Sigmoid colon (tissue), 7 donors: Measurements from ENCODE around the gene GPR22. TPM values are rescaled to one million over a fixed set of nuclear protein-coding genes. Genes with fewer than 3 reads are reported as not detected.

ENCODE experiments used
- DNase-seq: peaks from one replicate; pipeline ENCODE4 v3.0.0-alpha.2; 2019
- H3K27ac ChIP-seq, 4 donors: fragments of 200-600 bp; sonication (generic); one replicate each; pipeline ENCODE4 v1.5.1; 2016 to 2019; ENCODE audit warnings: mild to moderate bottlenecking in 1 of 4
- H3K27me3 ChIP-seq, 3 donors: fragments of 200-600 bp; sonication (generic); one replicate each; pipeline ENCODE4 v1.5.1; 2019; ENCODE audit warnings: mild to moderate bottlenecking in 1 of 3
- H3K36me3 ChIP-seq, 4 donors: fragments of 200-600 bp; sonication (generic); one replicate each; pipeline ENCODE4 v1.5.1; 2016 to 2019
- H3K4me1 ChIP-seq, 4 donors: fragments of 200-600 bp; sonication (generic); one replicate each; pipeline ENCODE4 v1.5.1; 2017 to 2019
- H3K4me3 ChIP-seq, 4 donors: fragments of 200-600 bp; sonication (generic); one replicate each; pipeline ENCODE4 v1.5.1; 2017 to 2019; ENCODE audit warnings: mild to moderate bottlenecking in 2 of 4, moderate library complexity in 1 of 4
- H3K9me3 ChIP-seq, 4 donors: fragments of 200-600 bp in 3 of 4; sonication (generic) in 3 of 4; one replicate each; pipeline versions ENCODE4 v1.5.1 to v1.6.1; 2013 to 2019
- CTCF ChIP-seq, 4 experiments: fragments of 450-650 bp in 3 of 4; fragments of 200-600 bp in 1 of 4; IDR thresholded peaks; one replicate each; pipeline ENCODE4 v1.5.1; 2016 to 2019; ENCODE audit warnings: antibody characterized with exemption in 4 of 4, mild to moderate bottlenecking in 3 of 4, moderate library complexity in 2 of 4
- EP300 ChIP-seq, 4 donors: sonication (generic); formaldehyde crosslinking; IDR thresholded peaks; one replicate each; pipeline ENCODE4 v1.6.1; 2017; ENCODE audit warnings: antibody characterized with exemption in 4 of 4
- POLR2A ChIP-seq, 2 donors: fragments of 450-650 bp; IDR thresholded peaks; one replicate each; pipeline ENCODE4 v1.6.1; 2016; ENCODE audit warnings: antibody characterized with exemption in 2 of 2, mild to moderate bottlenecking in 2 of 2, moderate library complexity in 2 of 2
- POLR2AphosphoS5 ChIP-seq, 4 donors: sonication (generic); formaldehyde crosslinking; IDR thresholded peaks; one replicate each; pipeline ENCODE4 v1.6.1; 2017; ENCODE audit warnings: antibody characterized with exemption in 4 of 4
- WGBS, 2 donors: extraction: QIAGEN DNeasy Blood & Tissue Kit; methylation state at CpG; one replicate each; pipeline ENCODE4 v1.1.7; 2013; 5-methylcytosine and 5-hydroxymethylcytosine counted together
- intact Hi-C: fragments of 100-400 bp; cut with DNase I; formaldehyde crosslinking; loops from one replicate; pipeline ENCODE4 v1.15.1; 2023
- polyA plus RNA-seq, 3 donors: library from polyadenylated mRNA; stranded (reverse); fragments of 200-250 nt; gene quantifications; one replicate each; pipeline ENCODE4 v1.2.3, GENCODE V29; 2013
- total RNA-seq, 4 donors: library from RNA; depleted of rRNA; stranded (reverse); fragments of >200 nt; gene quantifications; one replicate each; pipeline ENCODE4 v1.1.0, GENCODE V29; 2016
- donor health status: healthy with polysubstance abuse.
- donor health status: Bipolar disorder and iron deficiency.
- donor health status: healthy.

Gene GPR22
- total and polyA plus RNA-seq, 7 donors = 0.10 to 1.1 (median 0.55) TPM; not detected in 3

- WGBS, 2 donors = 44 to 74% methylated on average over 2 of the region's 2 CpGs
- Histone ChIP-seq H3K4me3 (no peak overlapping the region), H3K27me3 (no peaks in the 10 kb centered on the region), H3K27ac (no peak overlapping the region), H3K4me1 (no peaks in the 10 kb centered on the region), H3K9me3 (no peaks in the 10 kb centered on the region), H3K36me3 (no peaks in the 10 kb centered on the region)
- TF ChIP-seq CTCF (IDR thresholded peaks at IDR 0.05) = no peak
- TF ChIP-seq POLR2A (IDR thresholded peaks at IDR 0.05) = no peak
- no peak for TF ChIP-seq EP300 (IDR thresholded peaks at IDR 0.05)
- no peak for TF ChIP-seq POLR2AphosphoS5 (IDR thresholded peaks at IDR 0.05)
- no peak for DNase-seq
- intact Hi-C loops = no loop called here
These were observed 9.4 kb downstream of the GPR22 start for GRCh38 chr7:107479303-107479702.

- Histone ChIP-seq H3K27me3 (no peaks in the 10 kb centered on the region), H3K4me3 (no peak overlapping the region), H3K27ac (no peak overlapping the region), H3K4me1 (peaks cover 0 to 5% (median 0%) of the 10 kb centered on the region in 4 donors), H3K9me3 (no peaks in the 10 kb centered on the region), H3K36me3 (no peaks in the 10 kb centered on the region)
- TF ChIP-seq POLR2A (IDR thresholded peaks at IDR 0.05) (no peak), EP300 (IDR thresholded peaks at IDR 0.05) (no peak), POLR2AphosphoS5 (IDR thresholded peaks at IDR 0.05) (no peak), CTCF (IDR thresholded peaks at IDR 0.05) (no peak)
- no peak for DNase-seq
- WGBS, 2 donors = 95 to 96% methylated on average over 3 of the region's 3 CpGs
- intact Hi-C loops = no loop called here
These were observed 11.1 kb downstream of the GPR22 start for GRCh38 chr7:107480932-107481331.

GRCh38 chr7:107482571-107482970, 12.7 kb downstream of the GPR22 start:
- no peak overlapping the region for H3K4me3 ChIP-seq
- peaks cover 0 to 6% (median 0%) of the 10 kb centered on the region in 4 donors for H3K4me1 ChIP-seq
- H3K36me3 ChIP-seq = no peaks in the 10 kb centered on the region
- no peak overlapping the region for H3K27ac ChIP-seq
- H3K9me3 ChIP-seq = no peaks in the 10 kb centered on the region
- H3K27me3 ChIP-seq = no peaks in the 10 kb centered on the region
- whole genome bisulfite sequencing, 2 donors = 97 to 98% methylated on average over 1 of the region's 1 CpG
- intact Hi-C loops = no loop called here
- no peak for TF ChIP-seq POLR2AphosphoS5 (IDR thresholded peaks at IDR 0.05)
- TF ChIP-seq POLR2A (IDR thresholded peaks at IDR 0.05) = no peak
- TF ChIP-seq CTCF (IDR thresholded peaks at IDR 0.05) = no peak
- TF ChIP-seq EP300 (IDR thresholded peaks at IDR 0.05) = no peak
- DNase-seq = no peak

GRCh38 chr7:107486041-107486440, 16.2 kb downstream of the GPR22 start:
- Histone ChIP-seq H3K9me3 (no peaks in the 10 kb centered on the region), H3K27ac (no peak overlapping the region), H3K27me3 (no peaks in the 10 kb centered on the region), H3K4me3 (no peak overlapping the region), H3K4me1 (peaks cover 0 to 6% (median 0%) of the 10 kb centered on the region in 4 donors), H3K36me3 (no peaks in the 10 kb centered on the region)
- intact Hi-C loops = no loop called here
- 89 to 91% methylated on average over 3 of the region's 3 CpGs for WGBS, 2 donors
- no peak for TF ChIP-seq POLR2AphosphoS5 (IDR thresholded peaks at IDR 0.05)
- no peak for TF ChIP-seq EP300 (IDR thresholded peaks at IDR 0.05)
- no peak for TF ChIP-seq POLR2A (IDR thresholded peaks at IDR 0.05)
- no peak for TF ChIP-seq CTCF (IDR thresholded peaks at IDR 0.05)
- no peak for DNase-seq

GRCh38 chr7:107492875-107493274, 23.0 kb downstream of the GPR22 start:
- Histone ChIP-seq H3K27ac (no peak overlapping the region), H3K9me3 (no peaks in the 10 kb centered on the region), H3K4me1 (no peaks in the 10 kb centered on the region), H3K4me3 (no peak overlapping the region), H3K27me3 (no peaks in the 10 kb centered on the region), H3K36me3 (no peaks in the 10 kb centered on the region)
- no peak for DNase-seq
- 88 to 97% methylated on average over 2 of the region's 2 CpGs for WGBS, 2 donors
- intact Hi-C loops = no loop called here
- TF ChIP-seq POLR2A (IDR thresholded peaks at IDR 0.05) (no peak), EP300 (IDR thresholded peaks at IDR 0.05) (no peak), POLR2AphosphoS5 (IDR thresholded peaks at IDR 0.05) (no peak), CTCF (IDR thresholded peaks at IDR 0.05) (no peak)
